PC-9 (cell line): Measurements from ENCODE around the gene DPYSL3.

Source experiments
- CTCF ChIP-seq: fragments of 200-600 bp; sonication (generic); conservative IDR thresholded peaks from 2 replicates; pipeline ENCODE4 v1.6.1; 2017; ENCODE audit warnings: mixed run types, antibody characterized with exemption, mild to moderate bottlenecking, moderate library complexity
- EZH2 ChIP-seq: fragments of 200-600 bp; sonication (generic); IDR thresholded peaks from 2 replicates; pipeline ENCODE4 v1.8.0; 2017; ENCODE audit warnings: antibody characterized with exemption, low read depth

GRCh38 chr5:147551677-147552076 lies 41.8 kb upstream of the DPYSL3 start:
- TF ChIP-seq CTCF, result no peak
- TF ChIP-seq EZH2, result no peak
